Right renal pelvis (tissue), 4 donors: ENCODE data around the gene NOM1. TPM values are rescaled to one million over a fixed set of nuclear protein-coding genes. Genes with fewer than 3 reads are reported as not detected.
"Not testable (repeated sequence)": the region's sequence is repeated elsewhere in the genome, so short reads cannot be mapped to it uniquely, and the experiment has no call there.

Source experiments
- DNase-seq, 4 donors: peaks; one replicate each; pipeline ENCODE4 v3.0.0-alpha.2; 2013; ENCODE audit warnings: low read depth in 4 of 4, low spot score in 3 of 4, missing footprints in 1 of 4
- polyA plus RNA-seq, 4 donors: library from polyadenylated mRNA; unstranded; fragments of 120-200 nt; gene quantifications; one replicate each; pipeline ENCODE4 v1.2.1, GENCODE V29; 2013; ENCODE audit not compliant: insufficient read length in 4 of 4

The NOM1 gene
- polyA plus RNA-seq: 10 to 100 TPM; 14.8 to 19.8 (median 17.1) TPM

- peak; percentile 73 to 85 (median 81) for DNase-seq
These were observed at the start of gene NOM1 for GRCh38 chr7:156949541-156950380. NOM1 (plus strand) TSS chr7:156949712; CDS start chr7:156949738, 26 bp downstream.

- not testable (repeated sequence) for DNase-seq
These were observed 49.4 kb upstream of the NOM1 start for GRCh38 chr7:156900093-156900492.

GRCh38 chr7:156903232-156903909 is 46.1 kb upstream of the NOM1 start:
- no peak for DNase-seq

- no peak for DNase-seq
These were observed 43.3 kb upstream of the NOM1 start for GRCh38 chr7:156906200-156906649.

- DNase-seq: no peak
These were observed 41.9 kb upstream of the NOM1 start for GRCh38 chr7:156907656-156908055.

- not testable (repeated sequence) for DNase-seq
These were observed 39.8 kb upstream of the NOM1 start for GRCh38 chr7:156909574-156910252.

GRCh38 chr7:156918635-156919034 is 30.9 kb upstream of the NOM1 start:
- no peak for DNase-seq

- DNase-seq: no peak
These were observed 30.3 kb upstream of the NOM1 start for GRCh38 chr7:156919132-156919713.

- no peak for DNase-seq
These were observed 29.4 kb upstream of the NOM1 start for GRCh38 chr7:156920076-156920475.

GRCh38 chr7:156920487-156921373 is 28.8 kb upstream of the NOM1 start:
- not testable (repeated sequence) for DNase-seq

GRCh38 chr7:156922304-156922703 is 27.2 kb upstream of the NOM1 start:
- not testable (repeated sequence) for DNase-seq

GRCh38 chr7:156925821-156926220 is 23.7 kb upstream of the NOM1 start:
- DNase-seq: not testable (repeated sequence)

GRCh38 chr7:156927571-156928405 is 21.7 kb upstream of the NOM1 start:
- no peak for DNase-seq

- DNase-seq: no peak
These were observed 21.1 kb upstream of the NOM1 start for GRCh38 chr7:156928406-156928747.

- DNase-seq: no peak
These were observed 19.5 kb upstream of the NOM1 start for GRCh38 chr7:156929789-156930539.

GRCh38 chr7:156932006-156932405 is 17.5 kb upstream of the NOM1 start:
- no peak for DNase-seq

- DNase-seq: no peak
These were observed 14.3 kb upstream of the NOM1 start for GRCh38 chr7:156935250-156935649.

GRCh38 chr7:156936766-156937165 is 12.7 kb upstream of the NOM1 start:
- DNase-seq: not testable (repeated sequence)
